RWPE1 (cell line): Measurements from ENCODE around the gene KLK1.
A peak's percentile ranks its signal among the peaks of the same experiment; 100 is the strongest.

Experiments used
- CTCF ChIA-PET: fragments of 350-600 bp; sonication (Branson Sonifier 250); formaldehyde crosslinking; extraction: SDS; loops from one replicate; lab custom pipeline; 2021; lab: Yijun Ruan, JAX
- POLR2A ChIA-PET: fragments of 400-600 bp; formaldehyde crosslinking; extraction: SDS; loops from one replicate; lab custom pipeline; 2020; ENCODE audit warnings: antibody characterized with exemption; ENCODE audit not compliant: low non-redundant PET; lab: Yijun Ruan, JAX
- DNase-seq: peaks from one replicate; pipeline ENCODE4 v3.0.0; 2012; ENCODE audit warnings: low spot score
- H3K27ac ChIP-seq: fragments of 450-650 bp; 2 replicates; pipeline ENCODE4 v1.5.1; 2017
- CTCF ChIP-seq: fragments of 450-650 bp; conservative IDR thresholded peaks from 2 replicates; pipeline ENCODE4 v1.5.1; 2017; ENCODE audit warnings: low read depth, mild to moderate bottlenecking

The KLK1 gene

GRCh38 chr19:50837300-50837699, 13.7 kb upstream of the KLK1 start:
- POLR2A ChIA-PET = no interaction called here
- CTCF ChIA-PET = interaction anchor here (0.7 kb wide), 1 partner anchor 169 kb away, joined by 3 read pairs; no protein-coding TSS in a partner anchor
- no peak for TF ChIP-seq CTCF
- no peak overlapping the region for H3K27ac ChIP-seq
- no peak for DNase-seq

GRCh38 chr19:50836543-50837195, 13.1 kb upstream of the KLK1 start:
- no peak for TF ChIP-seq CTCF
- ChIA-PET CTCF (interaction anchor here (0.7 kb wide), 1 partner anchor 170 kb away, joined by 3 read pairs; no protein-coding TSS in a partner anchor), POLR2A (no interaction called here)
- H3K27ac ChIP-seq = no peak overlapping the region
- DNase-seq = no peak

- ChIA-PET CTCF (no interaction called here), POLR2A (interaction anchor here (0.6 kb wide), 1 partner anchor 910 kb away, joined by 6 read pairs; no protein-coding TSS in a partner anchor)
- H3K27ac ChIP-seq = no peak overlapping the region
- TF ChIP-seq CTCF = no peak
- DNase-seq = peak; percentile 86
Observed at GRCh38 chr19:50835785-50836542, 12.4 kb upstream of the KLK1 start.

- no peak for TF ChIP-seq CTCF
- DNase-seq = no peak
- ChIA-PET POLR2A (interaction anchor here (0.6 kb wide), 1 partner anchor 909 kb away, joined by 6 read pairs; no protein-coding TSS in a partner anchor), CTCF (interaction anchor here (0.5 kb wide), 1 partner anchor 88 kb away, joined by 7 read pairs; no protein-coding TSS in a partner anchor)
- no peak overlapping the region for H3K27ac ChIP-seq
Observed at GRCh38 chr19:50835103-50835784, 11.7 kb upstream of the KLK1 start.

GRCh38 chr19:50833802-50834167, 10.2 kb upstream of the KLK1 start:
- no peak for TF ChIP-seq CTCF
- CTCF ChIA-PET = no interaction called here
- DNase-seq = no peak
- H3K27ac ChIP-seq = no peak overlapping the region
- POLR2A ChIA-PET = no interaction called here

GRCh38 chr19:50833117-50833801, 9.7 kb upstream of the KLK1 start, which contains the start of gene KLK15:
KLK15 (minus strand) TSS chr19:50833574; CDS start chr19:50831492, 2,082 bp downstream.
- ChIA-PET CTCF (no interaction called here), POLR2A (no interaction called here)
- TF ChIP-seq CTCF = no peak
- no peak for DNase-seq
- H3K27ac ChIP-seq = no peak within 1 kb of the TSS
